ENCODE data around the gene GNB4. TPM values are rescaled to one million over a fixed set of nuclear protein-coding genes. Genes with fewer than 3 reads are reported as not detected.
A peak's percentile ranks its signal among the peaks of the same experiment; 100 is the strongest.

Gene GNB4
- total RNA-seq, 1 donor from 2014 or later = 13.6 TPM

- ATAC-seq (ENCODE audit: poor library complexity) (no peak), DNase-seq (no peak)
- intact Hi-C loops (cut with DNase I) = no loop called here
These were observed 59.4 kb downstream of the GNB4 start for GRCh38 chr3:179391906-179392305.

- DNase-seq (no peak), ATAC-seq (ENCODE audit: poor library complexity) (no peak)
- intact Hi-C loops (cut with DNase I) = no loop called here
These were observed 74.8 kb downstream of the GNB4 start for GRCh38 chr3:179376474-179376873.

GRCh38 chr3:179375091-179375999 lies 75.9 kb downstream of the GNB4 start:
- intact Hi-C loops (cut with DNase I) = no loop called here
- no peak for ATAC-seq (ENCODE audit: poor library complexity)
- no peak for DNase-seq

- ATAC-seq (ENCODE audit: poor library complexity) (no peak), DNase-seq (no peak)
- intact Hi-C loops (cut with DNase I) = no loop called here
These were observed 77.3 kb downstream of the GNB4 start for GRCh38 chr3:179373938-179374337.

- intact Hi-C loops (cut with DNase I) = no loop called here
- no peak for DNase-seq
- no peak for ATAC-seq (ENCODE audit: poor library complexity)
These were observed 81.6 kb downstream of the GNB4 start for GRCh38 chr3:179369621-179370020.

- no peak for DNase-seq
- intact Hi-C loops (cut with DNase I) = no loop called here
- ATAC-seq (ENCODE audit: poor library complexity) = no peak
These were observed 87.9 kb downstream of the GNB4 start for GRCh38 chr3:179363332-179363731.

GRCh38 chr3:179355996-179356395 lies 95.3 kb downstream of the GNB4 start:
- ATAC-seq (ENCODE audit: poor library complexity) (no peak), DNase-seq (no peak)
- intact Hi-C loops (cut with DNase I) = no loop called here

GRCh38 chr3:179348325-179349013 lies 102.8 kb downstream of the GNB4 start:
- intact Hi-C loops (cut with DNase I) = no loop called here
- no peak for DNase-seq
- no peak for ATAC-seq (ENCODE audit: poor library complexity)

- ATAC-seq (ENCODE audit: poor library complexity) = peak; percentile 98
- intact Hi-C loops (cut with DNase I) = no loop called here
- peak; percentile 97 for DNase-seq
These were observed 103.7 kb downstream of the GNB4 start, which contains the start of gene MFN1 for GRCh38 chr3:179347345-179348194. TSS of gene MFN1 (plus strand) at chr3:179347709. CDS start at chr3:179348852, 1,143 bp downstream.

Other genes with a start within 250 kb of the GNB4 start
- gene KCNMB3, start 200.4 kb downstream of the GNB4 start, total RNA-seq = 0.89 TPM
- 31.1 TPM for gene ZNF639, start 128.4 kb downstream of the GNB4 start, total RNA-seq
- gene MFN1, start 103.8 kb downstream of the GNB4 start, total RNA-seq = 67.6 TPM
- 21.2 TPM for gene ACTL6A, start 111.5 kb upstream of the GNB4 start, total RNA-seq
- 44.4 TPM for gene MRPL47, start 153.2 kb upstream of the GNB4 start, total RNA-seq
- gene NDUFB5, start 153.3 kb upstream of the GNB4 start, total RNA-seq = 360 TPM
- 128 TPM for gene USP13, start 201.6 kb upstream of the GNB4 start, total RNA-seq

All from Right ventricle myocardium superior (tissue), 1 donor.